GM18909 (cell line): ENCODE measurements around the gene TENM3.
"Not testable (repeated sequence)": the region's sequence is repeated elsewhere in the genome, so short reads cannot be mapped to it uniquely, and the experiment has no call there.

Experiments used
- ATAC-seq: cut with Tn5 transposase; IDR thresholded peaks from one replicate; pipeline ENCODE4 v1.9.1; 2021; ENCODE audit warnings: mild to moderate bottlenecking; ENCODE audit not compliant: unreplicated experiment, poor library complexity

Gene TENM3

GRCh38 chr4:182380771-182381181 lies 137.6 kb downstream of the TENM3 start:
- no peak for ATAC-seq

- no peak for ATAC-seq
These were observed 139.7 kb downstream of the TENM3 start for GRCh38 chr4:182382941-182383340.

- no peak for ATAC-seq
These were observed 141.5 kb downstream of the TENM3 start for GRCh38 chr4:182384631-182385091.

- ATAC-seq, result peak; percentile 81
These were observed 142.7 kb downstream of the TENM3 start for GRCh38 chr4:182385897-182386296.

DNA sequence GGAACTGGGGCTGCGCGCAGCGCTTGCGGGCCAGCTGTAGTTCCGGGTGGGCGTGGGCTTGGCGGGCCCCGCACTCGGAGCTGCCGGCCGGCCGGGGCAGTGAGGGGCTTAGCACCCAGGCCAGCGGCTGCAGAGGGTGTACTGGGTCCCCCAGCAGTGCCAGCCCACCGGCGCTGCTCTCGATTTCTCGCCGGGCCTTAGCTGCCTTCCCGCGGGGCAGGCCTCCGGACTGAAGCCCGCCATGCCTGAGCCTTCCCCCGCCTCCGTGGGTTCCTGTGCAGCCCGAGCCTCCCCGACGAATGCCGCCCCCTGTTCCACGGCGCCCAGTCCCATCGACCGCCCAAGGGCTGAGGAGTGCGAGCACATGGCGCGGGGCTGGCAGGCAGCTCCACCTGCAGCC lies 143.4 kb downstream of the TENM3 start:
- not testable (repeated sequence) for ATAC-seq

GRCh38 chr4:182391111-182391684 lies 148.0 kb downstream of the TENM3 start:
- no peak for ATAC-seq

GRCh38 chr4:182394181-182394580 lies 151.0 kb downstream of the TENM3 start:
- no peak for ATAC-seq

DNA sequence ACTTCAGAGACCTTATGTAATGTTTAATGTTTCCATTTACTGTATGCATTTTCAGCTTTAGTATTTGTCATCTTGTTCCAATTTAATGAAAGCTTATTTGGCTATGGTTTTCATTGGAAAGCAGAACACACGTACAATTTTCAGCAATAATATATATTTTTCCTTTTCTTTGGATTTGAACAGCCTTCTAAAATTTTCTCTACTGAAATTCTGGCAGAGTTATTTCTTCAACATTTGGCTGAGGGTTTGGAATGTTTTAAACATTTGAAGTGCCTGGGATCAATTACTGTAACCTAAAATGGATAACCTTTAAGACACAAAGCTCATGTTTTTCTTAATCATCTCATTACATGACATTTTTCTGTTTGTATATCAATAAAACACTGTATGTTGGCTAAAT lies 156.9 kb downstream of the TENM3 start:
- no peak for ATAC-seq

DNA sequence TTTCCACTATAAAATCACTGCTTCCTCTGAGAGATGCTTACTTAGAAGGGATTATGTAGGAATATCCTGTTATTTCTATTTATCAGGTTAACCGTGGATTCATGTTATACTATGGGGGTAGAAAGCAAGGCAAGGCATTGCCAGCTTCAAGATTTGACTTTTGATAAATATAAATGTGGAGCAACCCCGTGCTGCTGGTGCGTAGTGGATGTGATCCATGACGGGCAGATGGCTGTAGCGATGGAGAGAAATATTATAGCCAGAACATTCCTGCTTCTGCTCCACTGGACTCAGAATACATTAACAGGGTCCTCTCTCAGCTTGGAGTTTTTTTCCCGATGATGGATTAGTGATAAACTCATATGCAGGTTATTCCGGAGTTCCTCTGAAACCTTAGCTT lies 157.6 kb downstream of the TENM3 start:
- ATAC-seq, result no peak

- ATAC-seq, result no peak
These were observed 161.2 kb downstream of the TENM3 start for GRCh38 chr4:182404376-182404775.

GRCh38 chr4:182405087-182405486 lies 161.9 kb downstream of the TENM3 start:
- no peak for ATAC-seq

- ATAC-seq, result no peak
These were observed 166.1 kb downstream of the TENM3 start for GRCh38 chr4:182409271-182409670.

DNA sequence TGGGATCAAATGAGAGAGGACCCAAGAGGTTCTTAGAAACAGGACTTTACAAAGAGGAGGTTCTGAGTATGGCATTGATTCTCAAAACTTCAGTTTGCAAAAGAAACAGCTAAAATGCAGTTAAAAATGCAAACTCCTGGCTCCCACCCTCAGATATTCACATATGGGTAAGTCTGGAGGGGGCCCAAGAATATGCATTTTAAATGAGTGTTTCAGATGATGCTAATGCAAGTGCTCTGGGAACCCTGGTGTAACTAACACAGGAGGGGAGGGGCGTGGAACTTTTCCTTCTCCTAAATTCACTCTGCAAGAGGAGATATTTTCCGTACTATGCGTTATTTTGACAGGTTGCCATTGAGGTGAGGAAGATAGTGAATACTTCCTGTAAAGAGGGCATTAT lies 168.2 kb downstream of the TENM3 start:
- no peak for ATAC-seq

- no peak for ATAC-seq
These were observed 170.3 kb downstream of the TENM3 start for GRCh38 chr4:182413550-182413949.

DNA sequence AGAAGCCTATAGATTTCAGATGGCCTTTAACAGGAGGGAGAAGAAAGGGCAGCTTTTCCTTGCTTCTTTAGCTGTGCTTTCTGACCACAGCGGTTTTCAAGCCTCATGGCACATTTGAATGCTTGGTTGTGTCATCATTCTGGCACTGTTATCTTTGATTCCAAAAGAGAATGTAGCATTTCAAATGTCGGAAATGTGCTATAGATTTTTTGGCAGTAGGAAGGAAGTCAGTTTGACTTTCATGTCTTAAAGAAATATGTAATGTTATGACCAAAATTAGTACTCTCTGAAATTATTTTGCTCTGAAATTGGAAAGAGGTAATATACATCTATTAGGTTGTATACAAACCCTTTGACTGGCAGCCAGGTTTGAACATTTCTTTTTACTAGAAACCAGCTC lies 171.9 kb downstream of the TENM3 start:
- no peak for ATAC-seq

GRCh38 chr4:182416067-182416466 lies 172.9 kb downstream of the TENM3 start:
- no peak for ATAC-seq

- no peak for ATAC-seq
These were observed 175.0 kb downstream of the TENM3 start for GRCh38 chr4:182418054-182418734.

DNA sequence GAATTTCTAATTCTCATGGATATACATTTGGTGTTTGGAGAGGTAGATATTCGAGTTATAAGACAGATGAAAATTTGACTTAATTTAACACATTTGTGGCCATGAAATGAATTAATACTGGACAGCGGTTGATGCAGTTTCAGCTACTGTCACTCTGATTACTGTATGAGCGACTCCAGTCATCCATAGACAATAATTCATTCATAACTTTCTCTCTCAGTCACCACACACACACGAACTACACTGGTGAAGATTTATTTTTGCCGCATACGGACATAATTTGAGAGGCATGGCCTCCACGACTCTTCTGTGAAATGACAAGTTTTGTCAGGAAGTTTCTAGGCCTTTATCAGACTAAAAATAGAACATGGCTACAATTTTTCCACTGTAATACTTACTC lies 177.0 kb downstream of the TENM3 start:
- no peak for ATAC-seq

- no peak for ATAC-seq
These were observed 178.6 kb downstream of the TENM3 start for GRCh38 chr4:182421753-182422152.

DNA sequence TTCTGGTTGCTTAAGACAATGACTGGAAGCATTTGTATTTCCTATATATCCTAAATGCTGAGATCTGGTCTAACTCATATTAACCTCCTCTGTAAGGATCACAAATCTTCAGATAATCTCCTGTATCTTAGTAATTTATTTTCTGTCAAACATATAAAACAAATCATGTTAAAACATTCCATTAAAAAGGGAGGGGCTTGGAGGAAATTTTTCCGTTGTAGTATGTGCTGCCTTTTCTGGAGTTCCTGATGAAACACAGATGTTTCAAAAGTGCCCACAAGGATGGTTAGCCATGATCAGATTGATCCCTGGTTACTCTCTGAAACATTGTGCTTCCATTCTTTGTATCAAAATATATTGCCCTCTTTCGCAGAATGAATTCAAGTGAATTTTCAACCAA lies 182.1 kb downstream of the TENM3 start:
- no peak for ATAC-seq

DNA sequence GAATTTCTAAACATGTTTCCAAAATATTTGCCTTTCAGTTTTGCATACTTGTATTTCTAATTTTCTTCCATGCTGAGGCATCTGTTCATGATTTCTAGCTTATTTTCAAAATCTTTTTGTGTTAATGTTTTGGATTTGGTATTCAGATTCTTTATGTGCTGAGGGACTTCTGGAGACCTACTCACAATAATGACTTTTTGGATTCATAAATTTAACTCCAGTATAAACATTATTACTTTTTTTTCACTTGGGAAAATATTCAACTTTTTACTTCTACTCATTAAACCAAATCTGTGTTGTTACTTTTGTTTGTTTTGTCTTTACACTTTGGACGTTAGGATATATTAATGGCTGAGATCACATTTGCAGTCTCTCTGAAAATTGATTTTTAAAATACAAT lies 183.7 kb downstream of the TENM3 start:
- ATAC-seq, result no peak

- no peak for ATAC-seq
These were observed 184.4 kb downstream of the TENM3 start for GRCh38 chr4:182427554-182427953.
